Ectodermal cell (in vitro differentiated cells): Measurements from ENCODE around the gene CPM.
"Not testable (repeated sequence)": the region's sequence is repeated elsewhere in the genome, so short reads cannot be mapped to it uniquely, and the experiment has no call there.

Source experiments
- H3K27ac ChIP-seq: 2 replicates; pipeline ENCODE4 v1.7.0; 2013; ENCODE audit warnings: mild to moderate bottlenecking, low read depth, low read length; ENCODE audit not compliant: insufficient read depth, poor library complexity, severe bottlenecking
- H3K27me3 ChIP-seq: 2 replicates; pipeline ENCODE4 v1.7.0; 2013; ENCODE audit warnings: mild to moderate bottlenecking, low read length; ENCODE audit not compliant: insufficient read depth, control insufficient read depth, poor library complexity, severe bottlenecking
- H3K36me3 ChIP-seq: one replicate; pipeline ENCODE4 v1.7.0; 2013; ENCODE audit warnings: low read length; ENCODE audit not compliant: control insufficient read depth, insufficient read depth
- H3K4me1 ChIP-seq: one replicate; pipeline ENCODE4 v1.7.0; 2013; ENCODE audit warnings: low read length; ENCODE audit not compliant: control insufficient read depth, insufficient read depth
- H3K4me3 ChIP-seq: 2 replicates; pipeline ENCODE4 v1.7.0; 2013; ENCODE audit warnings: low read depth, low read length, control low read depth; ENCODE audit not compliant: insufficient read depth
- H3K9me3 ChIP-seq: 2 replicates; pipeline ENCODE4 v1.7.0; 2013; ENCODE audit warnings: mild to moderate bottlenecking, low read length, moderate library complexity; ENCODE audit not compliant: control insufficient read depth
- WGBS, 2 experiments: methylation state at CpG; one replicate each; pipeline ENCODE4 v1.1.7; 2013; ENCODE audit warnings: missing lambda C conversion rate in 2 of 2; 5-methylcytosine and 5-hydroxymethylcytosine counted together

Gene CPM

DNA sequence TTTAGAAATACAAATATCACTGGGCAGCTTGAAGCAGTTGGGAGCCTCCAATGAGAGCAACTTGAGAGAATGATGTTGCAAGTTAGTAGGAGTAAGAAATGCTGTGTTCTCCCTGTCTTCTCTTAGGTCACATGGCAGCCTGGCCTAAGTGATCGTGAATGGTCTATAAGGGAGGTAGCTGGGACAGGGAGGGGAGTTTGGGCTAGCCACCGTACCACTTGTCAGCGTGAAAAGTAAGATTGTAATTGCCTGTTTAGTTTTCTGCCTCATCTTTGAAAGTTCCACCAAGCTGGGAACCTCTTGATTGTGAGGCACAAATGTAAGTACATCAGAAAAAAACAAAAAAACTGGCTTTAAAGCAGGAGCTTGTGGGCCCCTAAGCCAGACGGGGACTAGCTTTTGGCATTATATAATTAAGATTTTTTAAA lies 88.6 kb downstream of the CPM start:
- no peak overlapping the region for H3K4me3 ChIP-seq
- H3K36me3 ChIP-seq, result peaks cover 18% of the 10 kb centered on the region
- H3K9me3 ChIP-seq, result no peaks in the 10 kb centered on the region
- no peaks in the 10 kb centered on the region for H3K4me1 ChIP-seq
- no peaks in the 10 kb centered on the region for H3K27me3 ChIP-seq
- WGBS, 2 experiments, result 94 to 97% methylated on average over 3 to 4 of the region's 4 CpGs
- no peak overlapping the region for H3K27ac ChIP-seq

DNA sequence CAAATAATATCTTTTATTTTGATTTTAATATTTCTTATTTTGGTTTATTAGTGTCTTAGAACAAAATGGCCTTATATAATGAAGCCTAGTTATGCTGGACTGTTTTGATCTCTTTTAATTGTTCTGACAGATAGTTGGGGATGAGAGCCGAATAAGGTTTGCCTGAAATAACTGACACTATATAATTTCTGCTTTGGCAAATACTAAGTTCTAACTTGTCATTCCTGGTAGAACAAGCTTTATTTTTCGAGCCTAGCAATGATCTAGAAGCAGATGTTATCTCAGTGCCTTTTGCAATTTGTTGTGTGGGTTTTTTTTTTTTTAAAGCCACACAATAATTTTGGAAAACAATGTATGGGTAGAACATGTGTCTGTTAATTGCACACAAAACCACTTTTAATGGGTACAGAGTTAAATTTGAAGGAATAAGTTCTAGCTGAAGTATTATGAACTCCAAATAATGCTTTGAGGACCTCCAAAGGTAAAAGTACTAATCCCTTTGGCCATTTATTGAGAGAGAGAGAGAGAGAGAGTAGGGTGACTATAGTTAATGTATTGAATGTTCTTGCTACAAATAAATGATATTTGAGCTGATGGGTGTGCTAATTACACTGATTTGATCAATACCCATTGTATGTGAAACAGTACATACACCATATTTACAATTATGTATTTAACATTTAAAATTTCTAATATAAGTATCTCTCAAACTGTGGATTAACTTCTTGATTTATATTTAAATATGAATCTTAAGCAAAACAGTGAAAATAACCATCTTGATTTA lies 90.0 kb downstream of the CPM start:
- Histone ChIP-seq H3K27ac (no peak overlapping the region), H3K36me3 (peaks cover 28% of the 10 kb centered on the region), H3K9me3 (no peaks in the 10 kb centered on the region), H3K27me3 (no peaks in the 10 kb centered on the region), H3K4me3 (no peak overlapping the region), H3K4me1 (no peaks in the 10 kb centered on the region)
- 100% methylated on average over 1 to 2 of the region's 2 CpGs for WGBS, 2 experiments

DNA sequence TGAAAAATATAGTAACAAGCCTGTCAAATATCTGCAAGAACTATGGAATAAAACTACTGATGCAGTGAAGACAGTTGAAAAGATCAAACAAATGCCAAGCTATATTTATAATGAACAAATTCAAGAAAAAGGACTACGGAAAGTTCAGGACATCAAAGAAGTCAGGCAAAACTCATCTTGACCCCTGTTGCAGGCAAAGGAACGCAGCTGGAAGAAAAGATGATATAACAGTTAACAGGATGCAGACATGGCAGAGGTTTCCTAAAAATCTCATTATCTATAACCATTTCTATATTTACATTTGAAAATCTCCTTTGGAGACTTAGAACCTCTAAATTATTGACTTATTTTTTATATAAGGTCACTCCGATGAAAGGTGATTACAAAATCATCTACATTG lies 90.8 kb downstream of the CPM start:
- H3K9me3 ChIP-seq, result no peaks in the 10 kb centered on the region
- 91 to 95% methylated on average over 2 to 3 of the region's 3 CpGs for WGBS, 2 experiments
- H3K4me1 ChIP-seq, result no peaks in the 10 kb centered on the region
- no peak overlapping the region for H3K4me3 ChIP-seq
- H3K27me3 ChIP-seq, result no peaks in the 10 kb centered on the region
- H3K36me3 ChIP-seq, result peaks cover 33% of the 10 kb centered on the region
- H3K27ac ChIP-seq, result no peak overlapping the region

DNA sequence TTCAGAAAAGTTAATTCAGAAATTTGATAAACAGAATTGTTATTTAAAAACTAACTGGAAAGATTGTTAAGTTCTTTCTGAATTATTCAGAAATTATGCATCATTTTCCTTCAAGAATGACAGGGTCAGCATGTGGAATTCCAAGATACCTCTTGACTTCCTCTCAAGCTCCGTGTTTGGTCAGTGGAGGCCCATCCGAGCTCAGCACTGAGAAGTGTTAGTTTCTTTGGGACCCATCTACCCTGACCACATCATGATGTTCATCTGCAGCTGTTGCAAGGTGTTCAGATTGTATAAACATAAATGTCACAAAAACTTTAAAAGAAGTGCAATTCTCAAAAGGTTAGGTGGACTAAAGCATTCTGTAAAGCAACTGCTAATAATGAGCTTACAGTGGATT lies 91.3 kb downstream of the CPM start:
- Histone ChIP-seq H3K27ac (no peak overlapping the region), H3K27me3 (no peaks in the 10 kb centered on the region), H3K4me1 (no peaks in the 10 kb centered on the region), H3K9me3 (no peaks in the 10 kb centered on the region), H3K36me3 (peaks cover 34% of the 10 kb centered on the region), H3K4me3 (no peak overlapping the region)
- 82 to 100% methylated on average over 2 of the region's 2 CpGs for WGBS, 2 experiments

DNA sequence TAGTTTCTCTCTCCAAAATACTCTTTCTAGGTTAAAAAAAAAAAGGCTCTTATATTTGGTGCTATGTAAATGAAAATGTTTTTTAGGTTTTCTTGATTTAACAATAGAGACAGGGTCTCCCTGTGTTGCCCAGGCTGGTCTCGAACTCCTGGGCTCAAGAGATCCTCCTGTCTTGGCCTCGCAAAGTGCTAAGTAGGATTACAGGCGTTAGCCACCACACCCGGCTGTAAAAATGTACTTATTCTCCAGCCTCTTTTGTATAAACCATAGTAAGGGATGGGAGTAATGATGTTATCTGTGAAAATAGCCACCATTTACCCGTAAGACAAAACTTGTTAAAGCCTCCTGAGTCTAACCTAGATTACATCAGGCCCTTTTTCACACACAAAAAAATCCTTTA lies 91.8 kb downstream of the CPM start:
- H3K27me3 ChIP-seq, H3K4me1 ChIP-seq, H3K4me3 ChIP-seq, H3K9me3 ChIP-seq, H3K27ac ChIP-seq: not testable (repeated sequence)
- 92 to 93% methylated on average over 5 of the region's 5 CpGs for WGBS, 2 experiments
- H3K36me3 ChIP-seq, result peaks cover 34% of the 10 kb centered on the region

DNA sequence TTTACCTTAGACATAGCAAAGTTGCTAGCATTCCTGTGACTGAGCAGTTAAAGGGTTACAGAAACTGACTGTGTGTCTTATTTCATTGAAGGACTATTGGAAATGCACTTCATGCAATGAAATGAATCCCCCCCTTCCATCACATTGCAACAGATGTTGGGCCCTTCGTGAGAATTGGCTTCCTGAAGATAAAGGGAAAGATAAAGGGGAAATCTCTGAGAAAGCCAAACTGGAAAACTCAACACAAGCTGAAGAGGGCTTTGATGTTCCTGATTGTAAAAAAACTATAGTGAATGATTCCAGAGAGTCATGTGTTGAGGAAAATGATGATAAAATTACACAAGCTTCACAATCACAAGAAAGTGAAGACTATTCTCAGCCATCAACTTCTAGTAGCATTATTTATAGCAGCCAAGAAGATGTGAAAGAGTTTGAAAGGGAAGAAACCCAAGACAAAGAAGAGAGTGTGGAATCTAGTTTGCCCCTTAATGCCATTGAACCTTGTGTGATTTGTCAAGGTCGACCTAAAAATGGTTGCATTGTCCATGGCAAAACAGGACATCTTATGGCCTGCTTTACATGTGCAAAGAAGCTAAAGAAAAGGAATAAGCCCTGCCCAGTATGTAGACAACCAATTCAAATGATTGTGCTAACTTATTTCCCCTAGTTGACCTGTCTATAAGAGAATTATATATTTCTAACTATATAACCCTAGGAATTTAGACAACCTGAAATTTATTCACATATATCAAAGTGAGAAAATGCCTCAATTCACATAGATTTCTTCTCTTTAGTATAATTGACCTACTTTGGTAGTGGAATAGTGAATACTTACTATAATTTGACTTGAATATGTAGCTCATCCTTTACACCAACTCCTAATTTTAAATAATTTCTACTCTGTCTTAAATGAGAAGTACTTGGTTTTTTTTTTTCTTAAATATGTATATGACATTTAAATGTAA lies 93.5 kb downstream of the CPM start:
- H3K36me3 ChIP-seq, result peaks cover 34% of the 10 kb centered on the region
- no peak overlapping the region for H3K4me3 ChIP-seq
- H3K4me1 ChIP-seq, result peaks cover 3% of the 10 kb centered on the region
- WGBS, 2 experiments, result 92 to 98% methylated on average over 2 of the region's 2 CpGs
- no peaks in the 10 kb centered on the region for H3K27me3 ChIP-seq
- H3K9me3 ChIP-seq, result no peaks in the 10 kb centered on the region
- no peak overlapping the region for H3K27ac ChIP-seq

DNA sequence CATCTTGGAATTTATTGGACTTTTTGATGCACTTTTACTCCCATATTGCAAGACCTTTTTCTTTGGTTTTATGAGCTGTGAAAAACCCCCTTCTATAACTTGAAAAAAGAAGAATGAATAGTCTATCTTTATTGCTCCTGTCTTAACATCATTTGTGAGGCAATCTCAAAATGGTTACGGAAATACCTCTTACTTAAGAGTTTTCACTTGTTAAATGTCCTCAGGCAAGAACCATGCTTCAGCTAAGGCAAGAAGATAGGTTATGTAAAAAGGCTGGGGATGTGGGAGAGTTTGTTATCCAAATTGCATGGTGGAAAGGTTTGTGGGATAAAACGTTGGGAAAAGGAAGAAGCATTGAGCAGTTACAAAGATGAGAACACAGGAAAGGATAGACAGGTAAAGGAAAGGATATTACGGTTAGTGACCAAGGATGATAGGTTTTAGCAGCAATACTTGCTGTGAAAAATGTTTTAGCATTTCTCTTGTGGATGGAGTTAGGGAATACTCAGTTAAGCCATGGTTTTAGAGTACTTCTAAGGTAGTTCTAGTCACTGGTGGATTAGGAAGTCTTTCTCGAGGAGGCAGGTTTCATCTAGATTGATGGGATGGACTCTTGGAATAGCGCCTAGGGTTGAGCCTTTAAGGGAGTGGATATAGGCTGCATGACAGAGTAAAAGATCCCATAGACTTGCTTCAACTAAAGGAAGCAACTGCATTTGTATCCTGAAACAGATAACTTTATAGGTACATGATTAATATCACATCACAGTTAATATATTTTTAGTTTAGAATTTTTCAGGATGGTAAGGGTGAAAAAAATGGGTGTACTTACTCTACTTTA lies 94.7 kb downstream of the CPM start:
- WGBS, 2 experiments, result 93 to 97% methylated on average over 5 of the region's 5 CpGs
- H3K27ac ChIP-seq, result no peak overlapping the region
- peaks cover 3% of the 10 kb centered on the region for H3K4me1 ChIP-seq
- no peaks in the 10 kb centered on the region for H3K9me3 ChIP-seq
- no peaks in the 10 kb centered on the region for H3K27me3 ChIP-seq
- H3K4me3 ChIP-seq, result no peak overlapping the region
- peaks cover 34% of the 10 kb centered on the region for H3K36me3 ChIP-seq

DNA sequence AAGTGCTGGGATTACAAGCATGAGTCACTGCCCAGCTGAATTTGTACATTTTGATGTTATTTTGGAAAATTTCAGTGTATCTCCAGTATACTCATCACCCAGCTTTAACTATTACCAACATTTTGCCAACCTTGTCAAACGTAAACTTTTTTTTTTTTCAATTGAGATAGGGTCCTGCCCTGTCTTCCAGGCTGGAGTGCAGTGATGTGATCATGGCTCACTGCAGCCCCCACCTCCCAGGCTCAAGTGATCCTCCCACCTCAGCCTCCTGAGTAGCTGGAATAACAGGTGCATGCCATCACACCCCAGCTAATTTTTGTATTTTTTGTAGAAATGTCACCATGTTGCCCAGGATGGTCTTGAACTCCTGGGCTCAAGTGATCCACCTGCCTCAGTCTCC lies 95.8 kb downstream of the CPM start:
- Histone ChIP-seq H3K36me3 (peaks cover 33% of the 10 kb centered on the region), H3K4me3 (no peak overlapping the region), H3K4me1 (peaks cover 3% of the 10 kb centered on the region), H3K9me3 (no peaks in the 10 kb centered on the region), H3K27me3 (no peaks in the 10 kb centered on the region), H3K27ac (no peak overlapping the region)
- WGBS, 2 experiments, result 80 to 83% methylated on average over 1 of the region's 1 CpG

DNA sequence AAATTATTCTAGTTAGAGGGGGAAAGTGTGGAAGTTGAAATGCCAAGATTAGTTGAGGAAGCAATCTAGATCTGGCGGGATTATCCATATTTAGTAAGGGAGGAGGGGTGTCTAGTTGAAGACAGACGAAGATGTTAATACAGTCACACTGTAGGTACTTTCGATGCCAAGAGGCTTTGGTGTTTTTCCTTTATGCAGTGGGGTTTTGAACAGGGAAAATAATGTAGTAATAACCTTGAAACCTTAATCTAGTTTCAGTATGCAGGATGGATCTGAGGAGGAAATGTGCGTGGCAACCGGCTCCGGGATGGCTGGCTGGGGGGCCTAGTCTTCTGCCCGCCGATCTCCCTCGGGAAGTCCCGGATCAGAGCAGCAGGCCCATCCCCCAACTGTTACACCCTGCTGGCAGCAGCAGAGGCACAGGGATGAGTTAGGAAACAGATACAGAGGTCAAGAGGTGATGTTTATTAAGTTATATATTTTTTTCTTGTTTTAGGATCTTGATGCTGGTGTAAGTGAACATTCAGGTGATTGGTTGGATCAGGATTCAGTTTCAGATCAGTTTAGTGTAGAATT lies 97.5 kb downstream of the CPM start:
- H3K9me3 ChIP-seq, result no peaks in the 10 kb centered on the region
- H3K36me3 ChIP-seq, result peaks cover 30% of the 10 kb centered on the region
- no peak overlapping the region for H3K27ac ChIP-seq
- no peak overlapping the region for H3K4me3 ChIP-seq
- H3K27me3 ChIP-seq, result no peaks in the 10 kb centered on the region
- peaks cover 3% of the 10 kb centered on the region for H3K4me1 ChIP-seq
- WGBS, 2 experiments, result 58 to 61% methylated on average over 10 of the region's 10 CpGs
